Neural crest cell (in vitro differentiated cells): Measurements from ENCODE around the gene C2orf76. TPM values are rescaled to one million over a fixed set of nuclear protein-coding genes. Genes with fewer than 3 reads are reported as not detected.

Experiments
- DNase-seq: peaks from one replicate; pipeline ENCODE4 v3.0.0; 2021; ENCODE audit warnings: low read depth, mixed read lengths, low spot score
- H3K27ac Mint-ChIP-seq: one replicate; pipeline ENCODE4 v1.8.0; 2021; ENCODE audit warnings: mild to moderate bottlenecking, mixed read lengths; ENCODE audit not compliant: unreplicated experiment
- H3K27me3 Mint-ChIP-seq: 2 replicates; pipeline ENCODE4 v1.8.0; 2021; ENCODE audit warnings: low read depth, mild to moderate bottlenecking, mixed read lengths
- H3K36me3 Mint-ChIP-seq: 2 replicates; pipeline ENCODE4 v1.8.0; 2021; ENCODE audit warnings: low read depth, mild to moderate bottlenecking, mixed read lengths
- H3K4me1 Mint-ChIP-seq: 2 replicates; pipeline ENCODE4 v1.8.0; 2021; ENCODE audit warnings: mixed read lengths
- H3K4me3 Mint-ChIP-seq: one replicate; pipeline ENCODE4 v1.8.0; 2021; ENCODE audit warnings: mild to moderate bottlenecking, mixed read lengths
- H3K9me3 Mint-ChIP-seq: 2 replicates; pipeline ENCODE4 v1.8.0; 2021; ENCODE audit warnings: mixed read lengths
- CTCF ChIP-seq: fragments of 200-600 bp; sonication (generic); conservative IDR thresholded peaks from 2 replicates; pipeline ENCODE4 v1.5.0; 2021; ENCODE audit warnings: antibody characterized with exemption, mild to moderate bottlenecking
- total RNA-seq: library from RNA; stranded (reverse); gene quantifications from 2 replicates; pipeline ENCODE4 v1.2.1, GENCODE V29; 2021

C2orf76 gene
- total RNA-seq, 1 donor from 2014 or later = 11.6 TPM

GRCh38 chr2:119259296-119259860 is 107.3 kb downstream of the C2orf76 start:
- Mint-ChIP-seq H3K36me3 (no peaks in the 10 kb centered on the region), H3K27me3 (no peaks in the 10 kb centered on the region), H3K4me3 (no peak overlapping the region), H3K4me1 (peaks cover 35% of the 10 kb centered on the region), H3K9me3 (no peaks in the 10 kb centered on the region), H3K27ac (no peak overlapping the region)
- peak; percentile 16 for DNase-seq
- TF ChIP-seq CTCF = no peak

GRCh38 chr2:119257198-119257597 is 109.4 kb downstream of the C2orf76 start:
- Mint-ChIP-seq H3K36me3 (no peaks in the 10 kb centered on the region), H3K27ac (no peak overlapping the region), H3K27me3 (no peaks in the 10 kb centered on the region), H3K4me3 (no peak overlapping the region), H3K4me1 (peaks cover 35% of the 10 kb centered on the region), H3K9me3 (no peaks in the 10 kb centered on the region)
- no peak for TF ChIP-seq CTCF
- DNase-seq = no peak

GRCh38 chr2:119256582-119256921 is 110.1 kb downstream of the C2orf76 start:
- no peaks in the 10 kb centered on the region for H3K36me3 Mint-ChIP-seq
- no peaks in the 10 kb centered on the region for H3K9me3 Mint-ChIP-seq
- H3K4me1 Mint-ChIP-seq = peaks cover 35% of the 10 kb centered on the region
- DNase-seq = no peak
- TF ChIP-seq CTCF = no peak
- H3K27ac Mint-ChIP-seq = no peak overlapping the region
- peak overlapping the region; percentile 27 for H3K4me3 Mint-ChIP-seq
- no peaks in the 10 kb centered on the region for H3K27me3 Mint-ChIP-seq

- no peaks in the 10 kb centered on the region for H3K9me3 Mint-ChIP-seq
- H3K4me1 Mint-ChIP-seq = peaks cover 35% of the 10 kb centered on the region
These were observed 110.7 kb downstream of the C2orf76 start for GRCh38 chr2:119255760-119256581.

GRCh38 chr2:119254601-119255080 is 112.0 kb downstream of the C2orf76 start:
- no peak for DNase-seq
- Mint-ChIP-seq H3K27me3 (no peaks in the 10 kb centered on the region), H3K4me3 (no peak overlapping the region), H3K27ac (no peak overlapping the region), H3K4me1 (peaks cover 34% of the 10 kb centered on the region), H3K36me3 (no peaks in the 10 kb centered on the region), H3K9me3 (no peaks in the 10 kb centered on the region)
- no peak for TF ChIP-seq CTCF

More at GRCh38 chr2:119255760-119256581, 110.7 kb downstream of the C2orf76 start:
- Mint-ChIP-seq H3K27me3 (no peaks in the 10 kb centered on the region), H3K36me3 (no peaks in the 10 kb centered on the region), H3K4me3 (peak overlapping the region; percentile 27), H3K27ac (no peak overlapping the region)
- TF ChIP-seq CTCF = no peak
- no peak for DNase-seq
